Gastroesophageal sphincter (tissue), 4 donors: Measurements from ENCODE around the gene TNKS1BP1. TPM values are rescaled to one million over a fixed set of nuclear protein-coding genes. Genes with fewer than 3 reads are reported as not detected.

Experiments used
- ATAC-seq: fragments of 150-250 bp; one replicate; pipeline ENCODE4 v1.9.1; 2016; ENCODE audit warnings: mild to moderate bottlenecking, moderate library complexity
- H3K27ac ChIP-seq, 4 donors: fragments of 200-600 bp; sonication (generic) in 3 of 4; 1 replicate in 3 of 4; 2 replicates in 1 of 4; pipeline ENCODE4 v1.5.1; 2016 to 2019
- H3K27me3 ChIP-seq: fragments of 200-600 bp; sonication (generic); one replicate; pipeline ENCODE4 v1.5.1; 2019
- H3K36me3 ChIP-seq, 2 donors: fragments of 200-600 bp; sonication (generic); one replicate each; pipeline ENCODE4 v1.5.1; 2019; ENCODE audit warnings: control low read depth in 1 of 2
- H3K4me1 ChIP-seq, 3 donors: fragments of 200-600 bp; sonication (generic); 1 replicate in 2 of 3; 2 replicates in 1 of 3; pipeline ENCODE4 v1.5.1; 2016 to 2019; ENCODE audit warnings: control low read depth in 2 of 3
- H3K4me3 ChIP-seq, 2 donors: fragments of 200-600 bp; sonication (generic); one replicate each; pipeline ENCODE4 v1.5.1; 2019; ENCODE audit warnings: mild to moderate bottlenecking in 1 of 2, moderate library complexity in 1 of 2
- H3K9me3 ChIP-seq, 3 donors: fragments of 200-600 bp; sonication (generic); one replicate each; pipeline ENCODE4 v1.5.1; 2017 to 2019; ENCODE audit warnings: control low read depth in 2 of 3
- CTCF ChIP-seq, 4 experiments: fragments of 200-600 bp in 2 of 4; fragments of 450-650 bp in 2 of 4; sonication (generic) in 1 of 4; IDR thresholded peaks; one replicate each; pipeline ENCODE4 v1.5.1; 2017 to 2019; ENCODE audit warnings: antibody characterized with exemption in 4 of 4, mild to moderate bottlenecking in 2 of 4, moderate library complexity in 2 of 4
- EP300 ChIP-seq: sonication (generic); formaldehyde crosslinking; IDR thresholded peaks from one replicate; pipeline ENCODE4 v1.6.1; 2017; ENCODE audit warnings: antibody characterized with exemption, mild to moderate bottlenecking
- POLR2A ChIP-seq, 2 donors: fragments of 450-650 bp; IDR thresholded peaks; one replicate each; pipeline ENCODE4 v1.6.1; 2017; ENCODE audit warnings: antibody characterized with exemption in 2 of 2, mild to moderate bottlenecking in 2 of 2, moderate library complexity in 1 of 2
- POLR2AphosphoS5 ChIP-seq: sonication (generic); formaldehyde crosslinking; IDR thresholded peaks from one replicate; pipeline ENCODE4 v1.6.1; 2017; ENCODE audit warnings: antibody characterized with exemption
- WGBS, 2 donors: methylation state at CpG; one replicate each; pipeline ENCODE4 v1.1.5; 2018; ENCODE audit warnings: low coverage in 1 of 2; 5-methylcytosine and 5-hydroxymethylcytosine counted together
- total RNA-seq, 4 donors: library from RNA; depleted of rRNA; stranded (reverse); fragments of >200 nt; gene quantifications; one replicate each; pipeline ENCODE4 v1.1.0, GENCODE V29; 2016

The TNKS1BP1 gene
- total RNA-seq, 4 donors from 2014 or later: 95.6 to 130 (median 108) TPM

GRCh38 chr11:57336111-57336666 lies 11.4 kb upstream of the TNKS1BP1 start:
- ATAC-seq: no peak
- TF ChIP-seq POLR2AphosphoS5: no peak
- TF ChIP-seq CTCF (IDR thresholded peaks at IDR 0.05): no peak
- WGBS, 2 donors: 21 to 30% methylated on average over 9 to 12 of the region's 12 CpGs
- peaks cover 0 to 41% (median 14%) of the 10 kb centered on the region in 3 donors for H3K4me1 ChIP-seq
- H3K27me3 ChIP-seq: peaks cover 8% of the 10 kb centered on the region
- H3K36me3 ChIP-seq: peaks cover 0 to 31% of the 10 kb centered on the region in 2 donors
- H3K4me3 ChIP-seq: peak overlapping the region; percentile 62 to 76
- peak overlapping the region; percentile 65 to 93 (median 88) for H3K27ac ChIP-seq
- no peaks in the 10 kb centered on the region for H3K9me3 ChIP-seq

GRCh38 chr11:57335343-57336110 lies 10.8 kb upstream of the TNKS1BP1 start, which contains the start of gene SSRP1:
TSS of gene SSRP1 (minus strand) at chr11:57335892. CDS start at chr11:57335121, 771 bp downstream.
- peak within 1 kb of the TSS; percentile 65 to 93 (median 88) for H3K27ac ChIP-seq
- 0% methylated on average over 4 to 10 of the region's 69 CpGs for WGBS, 2 donors
- peaks cover 8% of the 10 kb centered on the region for H3K27me3 ChIP-seq
- H3K4me1 ChIP-seq: peaks cover 0 to 40% (median 14%) of the 10 kb centered on the region in 3 donors
- TF ChIP-seq POLR2A (IDR thresholded peaks at IDR 0.05): peak; percentile 32 to 46
- peak; percentile 78 for TF ChIP-seq POLR2AphosphoS5
- TF ChIP-seq EP300: no peak
- ATAC-seq: peak; percentile 97
- H3K9me3 ChIP-seq: no peaks in the 10 kb centered on the region
- peak within 1 kb of the TSS; percentile 62 to 76 for H3K4me3 ChIP-seq
- H3K36me3 ChIP-seq: peaks cover 0 to 38% of the 10 kb centered on the region in 2 donors

GRCh38 chr11:57335023-57335342 lies 10.2 kb upstream of the TNKS1BP1 start:
- H3K4me3 ChIP-seq: peak overlapping the region; percentile 62 to 76
- no peak for ATAC-seq
- peaks cover 0 to 34% (median 14%) of the 10 kb centered on the region in 3 donors for H3K4me1 ChIP-seq
- 40% methylated on average over 1 of the region's 7 CpGs; no CpG with 5 or more reads in 1 of the 2 donors for WGBS, 2 donors
- no peak for TF ChIP-seq POLR2A (IDR thresholded peaks at IDR 0.05)
- TF ChIP-seq POLR2AphosphoS5: no peak
- no peak for TF ChIP-seq CTCF (IDR thresholded peaks at IDR 0.05)
- TF ChIP-seq EP300: no peak
- peaks cover 0 to 43% of the 10 kb centered on the region in 2 donors for H3K36me3 ChIP-seq
- H3K9me3 ChIP-seq: no peaks in the 10 kb centered on the region
- H3K27me3 ChIP-seq: peaks cover 8% of the 10 kb centered on the region
- H3K27ac ChIP-seq: peak overlapping the region; percentile 65 to 93 (median 88)

- no peaks in the 10 kb centered on the region for H3K9me3 ChIP-seq
- no peak overlapping the region for H3K27ac ChIP-seq
- peaks cover under 1% of the 10 kb centered on the region for H3K27me3 ChIP-seq
- ATAC-seq: no peak
- TF ChIP-seq POLR2AphosphoS5 (no peak), POLR2A (IDR thresholded peaks at IDR 0.05) (no peak), CTCF (IDR thresholded peaks at IDR 0.05) (no peak), EP300 (no peak)
- no peak overlapping the region for H3K4me3 ChIP-seq
- peaks cover 0 to 29% (median 14%) of the 10 kb centered on the region in 3 donors for H3K4me1 ChIP-seq
- peaks cover 0 to 65% of the 10 kb centered on the region in 2 donors for H3K36me3 ChIP-seq
- WGBS, 2 donors: 87 to 89% methylated on average over 1 to 9 of the region's 11 CpGs
Measured at GRCh38 chr11:57332694-57333440, 8.1 kb upstream of the TNKS1BP1 start.

- Histone ChIP-seq H3K36me3 (peaks cover 0 to 76% of the 10 kb centered on the region in 2 donors), H3K4me1 (peaks cover 0 to 31% (median 14%) of the 10 kb centered on the region in 3 donors), H3K27me3 (no peaks in the 10 kb centered on the region), H3K27ac (no peak overlapping the region), H3K4me3 (no peak overlapping the region), H3K9me3 (no peaks in the 10 kb centered on the region)
- TF ChIP-seq POLR2A (IDR thresholded peaks at IDR 0.05) (no peak), EP300 (no peak), CTCF (IDR thresholded peaks at IDR 0.05) (no peak), POLR2AphosphoS5 (no peak)
- 67 to 87% methylated on average over 5 of the region's 14 CpGs for WGBS, 2 donors
- ATAC-seq: no peak
Measured at GRCh38 chr11:57331720-57332119, 7.0 kb upstream of the TNKS1BP1 start.
